ENCODE measurements around the gene FAT3. TPM values are rescaled to one million over a fixed set of nuclear protein-coding genes. Genes with fewer than 3 reads are reported as not detected.
A peak's percentile ranks its signal among the peaks of the same experiment; 100 is the strongest.

Gene FAT3
- total RNA-seq, 4 donors from 2014 or later, result 1.3 to 44.5 (median 6.0) TPM

GRCh38 chr11:92222701-92223100, 1.9 kb upstream of the FAT3 start:
- Histone ChIP-seq H3K4me3 (no peak overlapping the region), H3K27ac (no peak overlapping the region), H3K27me3 (peaks cover 0 to 12% of the 10 kb centered on the region in 2 donors), H3K9me3 (no peaks in the 10 kb centered on the region), H3K36me3 (no peaks in the 10 kb centered on the region), H3K4me1 (peaks cover 0 to 8% of the 10 kb centered on the region in 2 donors)
- no peak for TF ChIP-seq POLR2A (IDR thresholded peaks at IDR 0.05)
- TF ChIP-seq CTCF (IDR thresholded peaks at IDR 0.05), result no peak
- no peak for DNase-seq
- intact Hi-C loops (cut with DNase I; ENCODE audit: low total_unique reads), result no loop called here

GRCh38 chr11:92224054-92224406, 588 bp upstream of the FAT3 start:
- TF ChIP-seq POLR2A (IDR thresholded peaks at IDR 0.05) (no peak), CTCF (IDR thresholded peaks at IDR 0.05) (no peak)
- Histone ChIP-seq H3K27ac (no peak overlapping the region), H3K36me3 (no peaks in the 10 kb centered on the region), H3K27me3 (peaks cover 0 to 23% of the 10 kb centered on the region in 2 donors), H3K4me3 (peak overlapping the region; percentile 21 to 29), H3K4me1 (peaks cover 0 to 8% of the 10 kb centered on the region in 2 donors), H3K9me3 (no peaks in the 10 kb centered on the region)
- intact Hi-C loops (cut with DNase I; ENCODE audit: low total_unique reads), result no loop called here
- DNase-seq, result no peak

GRCh38 chr11:92225125-92225567, 528 bp downstream of the FAT3 start:
- peaks cover 0 to 34% of the 10 kb centered on the region in 2 donors for H3K27me3 ChIP-seq
- no peak for DNase-seq
- peaks cover 0 to 8% of the 10 kb centered on the region in 2 donors for H3K4me1 ChIP-seq
- H3K36me3 ChIP-seq, result no peaks in the 10 kb centered on the region
- H3K4me3 ChIP-seq, result peak overlapping the region; percentile 21 to 29
- TF ChIP-seq POLR2A (IDR thresholded peaks at IDR 0.05) (no peak), CTCF (IDR thresholded peaks at IDR 0.05) (no peak)
- no peaks in the 10 kb centered on the region for H3K9me3 ChIP-seq
- intact Hi-C loops (cut with DNase I; ENCODE audit: low total_unique reads), result no loop called here
- no peak overlapping the region for H3K27ac ChIP-seq

- H3K4me1 ChIP-seq, result peaks cover 0 to 8% of the 10 kb centered on the region in 2 donors
- H3K27ac ChIP-seq, result no peak overlapping the region
- H3K36me3 ChIP-seq, result no peaks in the 10 kb centered on the region
- peak overlapping the region; percentile 21 to 29 for H3K4me3 ChIP-seq
- intact Hi-C loops (cut with DNase I; ENCODE audit: low total_unique reads), result no loop called here
- peaks cover 0 to 34% of the 10 kb centered on the region in 2 donors for H3K27me3 ChIP-seq
- TF ChIP-seq CTCF (IDR thresholded peaks at IDR 0.05) (no peak), POLR2A (IDR thresholded peaks at IDR 0.05) (no peak)
- no peaks in the 10 kb centered on the region for H3K9me3 ChIP-seq
- no peak for DNase-seq
Observed at GRCh38 chr11:92225568-92226330, 1.1 kb downstream of the FAT3 start.
